ENCODE data around the gene VGLL2.

GRCh38 chr6:117270843-117271507 is 5.6 kb downstream of the VGLL2 start:
- no peak for TF ChIP-seq POLR2AphosphoS5 (IDR thresholded peaks at IDR 0.05; ENCODE audit: low read depth, low read length)
- TF ChIP-seq POLR2A (IDR thresholded peaks at IDR 0.05; ENCODE audit: low read depth, low read length), result no peak
